GM10266 (cell line): Measurements from ENCODE around the gene SHB.

Experiments
- DNase-seq: peaks from one replicate; pipeline ENCODE4 v3.0.0; 2012; ENCODE audit errors: extremely low spot score
- TF ChIP-seq, protein P1 (sequence below): IDR thresholded peaks from 2 replicates; pipeline ENCODE4 v1.5.1; 2012; ENCODE audit warnings: mild to moderate bottlenecking, low read depth; ENCODE audit not compliant: control insufficient read depth, insufficient read depth; ENCODE audit errors: missing control alignments

SHB gene

DNA sequence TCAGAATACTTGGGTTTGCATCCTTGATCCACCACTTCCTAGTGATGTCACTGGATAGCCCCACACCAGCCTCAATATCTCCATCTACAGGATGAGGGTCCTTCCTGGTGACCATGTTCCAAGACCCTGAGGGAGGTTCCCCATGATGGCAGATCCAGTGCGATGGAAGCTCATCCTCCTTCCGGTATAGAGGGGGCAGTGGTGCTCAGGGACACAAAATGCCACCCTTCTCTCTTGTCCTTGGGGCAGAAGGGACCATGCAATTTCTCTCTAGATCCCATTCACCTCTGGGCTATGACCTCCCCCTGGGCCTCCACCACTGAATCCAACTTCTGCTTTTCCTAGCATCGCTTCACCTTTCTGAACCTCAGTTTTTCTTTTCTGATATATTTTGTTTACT lies 159.7 kb downstream of the SHB start:
- no peak for DNase-seq

GRCh38 chr9:37908698-37909186 lies 160.3 kb downstream of the SHB start:
- no peak for DNase-seq
- TF ChIP-seq, protein P1, sequence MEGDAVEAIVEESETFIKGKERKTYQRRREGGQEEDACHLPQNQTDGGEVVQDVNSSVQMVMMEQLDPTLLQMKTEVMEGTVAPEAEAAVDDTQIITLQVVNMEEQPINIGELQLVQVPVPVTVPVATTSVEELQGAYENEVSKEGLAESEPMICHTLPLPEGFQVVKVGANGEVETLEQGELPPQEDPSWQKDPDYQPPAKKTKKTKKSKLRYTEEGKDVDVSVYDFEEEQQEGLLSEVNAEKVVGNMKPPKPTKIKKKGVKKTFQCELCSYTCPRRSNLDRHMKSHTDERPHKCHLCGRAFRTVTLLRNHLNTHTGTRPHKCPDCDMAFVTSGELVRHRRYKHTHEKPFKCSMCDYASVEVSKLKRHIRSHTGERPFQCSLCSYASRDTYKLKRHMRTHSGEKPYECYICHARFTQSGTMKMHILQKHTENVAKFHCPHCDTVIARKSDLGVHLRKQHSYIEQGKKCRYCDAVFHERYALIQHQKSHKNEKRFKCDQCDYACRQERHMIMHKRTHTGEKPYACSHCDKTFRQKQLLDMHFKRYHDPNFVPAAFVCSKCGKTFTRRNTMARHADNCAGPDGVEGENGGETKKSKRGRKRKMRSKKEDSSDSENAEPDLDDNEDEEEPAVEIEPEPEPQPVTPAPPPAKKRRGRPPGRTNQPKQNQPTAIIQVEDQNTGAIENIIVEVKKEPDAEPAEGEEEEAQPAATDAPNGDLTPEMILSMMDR, result no peak

More for the DNA sequence above, 159.7 kb downstream of the SHB start:
- TF ChIP-seq, protein P1, result no peak

DNA sequence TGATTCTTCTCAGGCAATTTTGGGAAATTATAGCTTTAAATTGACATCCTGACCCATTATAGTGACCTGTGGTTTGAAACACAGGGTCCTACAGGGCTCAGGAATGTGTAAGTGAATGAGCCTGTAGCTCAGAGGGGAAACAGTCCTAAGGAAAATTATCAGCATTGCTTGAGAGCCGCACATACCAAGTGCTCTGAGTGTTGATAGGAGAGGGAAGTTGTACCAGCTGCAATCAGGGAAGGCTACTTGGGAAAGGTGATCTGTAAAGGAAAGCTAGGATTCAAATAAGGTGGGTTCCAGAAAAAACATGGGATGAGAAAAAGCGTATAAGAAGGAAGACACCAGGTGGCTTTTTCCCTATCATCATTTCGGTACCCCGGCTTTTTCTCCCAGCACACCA lies 160.7 kb downstream of the SHB start:
- TF ChIP-seq, protein P1, result no peak
- DNase-seq, result no peak

- DNase-seq, result no peak
- TF ChIP-seq, protein P1, result no peak
Measured at GRCh38 chr9:37906312-37907239, 162.5 kb downstream of the SHB start.

GRCh38 chr9:37905776-37906175 lies 163.3 kb downstream of the SHB start:
- no peak for DNase-seq
- TF ChIP-seq, protein P1, result no peak

- TF ChIP-seq, protein P1, result no peak
- DNase-seq, result no peak
Measured at GRCh38 chr9:37905131-37905505, 163.9 kb downstream of the SHB start.
